Epidermal melanocyte (primary cell): ENCODE measurements around the gene CRACDL.
"Not testable (repeated sequence)": the region's sequence is repeated elsewhere in the genome, so short reads cannot be mapped to it uniquely, and the experiment has no call there.

Experiments
- DNase-seq: peaks from one replicate; pipeline ENCODE4 v3.0.0; 2011; ENCODE audit warnings: low spot score; ENCODE audit not compliant: insufficient read length

The CRACDL gene

DNA sequence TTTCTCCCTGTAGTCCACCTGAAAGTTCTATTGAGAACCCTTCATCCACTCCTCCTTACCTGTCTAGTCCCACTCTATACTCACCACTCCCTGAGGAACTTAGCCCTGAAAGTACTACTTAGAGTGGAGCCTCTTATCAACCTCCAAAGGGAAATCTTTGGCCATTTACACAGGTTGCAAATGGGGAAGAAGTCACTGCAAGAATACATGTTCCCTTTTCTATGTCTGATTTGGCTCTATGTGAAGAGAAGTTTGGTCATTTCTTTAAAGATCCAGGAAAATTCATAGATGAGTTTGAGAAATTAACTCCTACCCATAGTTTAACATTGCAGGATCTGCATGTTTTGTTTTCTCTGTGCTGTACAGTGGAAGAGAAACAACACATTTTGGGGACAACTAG lies 182.2 kb downstream of the CRACDL start:
- no peak for DNase-seq

GRCh38 chr2:98752711-98753110 lies 183.3 kb downstream of the CRACDL start:
- not testable (repeated sequence) for DNase-seq

DNA sequence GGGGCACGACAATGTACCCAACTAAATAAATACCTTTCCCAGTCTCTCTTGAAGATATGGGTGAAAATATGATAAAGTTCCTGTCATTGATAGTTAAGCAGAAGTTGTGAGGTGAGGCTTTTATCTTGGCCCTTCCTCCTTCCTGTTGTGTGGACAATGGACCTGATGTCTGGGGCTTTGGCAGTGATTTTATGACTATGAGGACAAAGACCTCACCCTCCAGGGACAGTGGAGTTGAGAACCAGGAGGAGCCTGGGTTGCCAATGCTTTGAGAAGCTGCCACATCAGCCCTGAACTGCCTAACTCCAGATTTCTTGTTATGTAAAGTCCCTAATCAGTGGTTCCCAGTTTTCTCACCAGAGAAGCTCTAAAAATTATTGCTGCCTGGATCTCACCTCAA lies 184.3 kb downstream of the CRACDL start:
- no peak for DNase-seq

DNA sequence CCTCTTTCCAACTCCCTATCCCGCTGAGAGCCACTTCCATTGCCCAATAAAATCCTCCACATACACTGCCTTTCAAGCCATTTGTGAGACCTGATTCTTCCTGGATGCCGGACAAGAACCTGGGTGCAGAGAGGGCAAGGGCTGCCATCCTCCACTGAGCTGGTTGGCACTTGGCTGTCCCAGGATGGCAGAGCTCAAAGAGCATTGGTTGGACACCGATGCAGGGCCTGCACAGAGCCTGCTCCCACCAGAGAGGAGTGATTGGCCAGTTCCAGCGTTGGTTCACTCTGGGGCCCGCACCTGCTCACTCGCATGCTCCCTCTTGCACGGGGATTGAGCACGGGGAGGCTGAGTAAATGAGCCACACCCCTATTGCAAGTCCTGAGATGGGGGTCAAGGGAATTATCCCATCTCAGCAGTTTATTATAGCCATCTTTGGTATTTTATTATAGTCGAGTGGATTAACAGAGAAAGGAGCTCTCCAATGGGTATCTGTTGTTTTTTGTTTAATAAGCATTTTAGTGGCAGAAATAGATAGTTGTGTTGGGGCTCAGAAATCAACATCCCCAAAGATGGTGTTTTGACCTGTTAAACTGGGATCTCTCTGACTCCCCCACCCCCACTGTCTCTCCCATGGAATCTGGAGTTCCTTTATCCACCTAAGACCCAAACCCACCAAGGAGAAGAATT lies 185.3 kb downstream of the CRACDL start:
- no peak for DNase-seq

DNA sequence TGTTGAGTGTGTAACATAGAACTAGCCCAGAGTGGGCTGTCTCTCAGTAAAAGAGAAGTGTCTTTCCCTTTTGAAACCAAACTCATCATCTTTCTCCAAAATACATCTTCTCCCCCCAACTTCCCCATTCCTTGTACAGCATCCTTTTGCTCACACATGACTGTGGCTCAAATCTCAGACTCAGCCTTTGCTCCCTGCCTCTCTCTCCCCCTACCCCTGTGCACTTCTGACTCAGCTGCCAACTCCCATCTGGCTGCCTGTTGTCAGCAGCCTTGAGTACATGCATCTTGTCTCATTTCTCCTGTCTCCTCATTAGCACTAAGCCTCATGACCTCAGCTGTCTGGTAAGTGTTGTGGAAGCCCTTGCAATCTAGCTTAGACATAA lies 187.0 kb downstream of the CRACDL start:
- no peak for DNase-seq

DNA sequence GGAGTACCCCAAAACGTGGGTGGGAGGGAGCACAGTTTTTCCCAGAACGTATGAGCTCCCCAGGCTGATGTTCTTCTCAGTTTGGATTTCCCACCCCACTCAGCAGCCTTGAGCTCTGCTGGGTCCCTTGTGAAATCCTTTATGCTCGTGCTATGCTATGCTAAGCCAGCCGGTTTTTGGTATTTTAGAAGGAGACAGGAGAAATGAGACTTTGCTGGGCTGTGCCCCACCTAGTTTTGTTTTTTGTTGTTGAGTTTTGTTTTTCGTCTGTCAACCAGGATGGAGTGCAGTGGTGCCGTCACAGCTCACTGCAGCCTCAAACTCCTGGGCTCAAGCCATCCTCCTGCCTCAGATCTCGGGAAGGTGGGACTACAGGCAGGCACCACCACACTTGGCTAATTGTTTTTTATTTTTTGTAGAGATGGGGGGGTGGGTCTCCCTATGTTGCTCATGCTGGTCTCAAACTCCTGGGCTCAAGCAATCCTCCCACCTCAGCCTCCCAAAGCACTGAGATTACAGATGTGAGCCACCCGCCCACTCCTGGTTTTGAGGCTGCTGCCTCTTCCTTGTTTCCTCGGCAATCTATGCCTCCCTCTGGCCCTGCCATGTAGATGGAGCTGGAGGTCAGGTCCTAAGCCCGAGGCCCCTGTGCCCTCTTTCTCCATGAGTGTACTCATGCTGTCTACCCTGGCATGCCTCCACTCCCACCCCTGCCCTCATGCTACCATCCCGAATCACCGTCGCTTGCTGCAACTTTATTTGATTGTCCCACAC lies 187.5 kb downstream of the CRACDL start:
- DNase-seq: no peak

GRCh38 chr2:98747888-98748287 lies 188.1 kb downstream of the CRACDL start:
- no peak for DNase-seq

DNA sequence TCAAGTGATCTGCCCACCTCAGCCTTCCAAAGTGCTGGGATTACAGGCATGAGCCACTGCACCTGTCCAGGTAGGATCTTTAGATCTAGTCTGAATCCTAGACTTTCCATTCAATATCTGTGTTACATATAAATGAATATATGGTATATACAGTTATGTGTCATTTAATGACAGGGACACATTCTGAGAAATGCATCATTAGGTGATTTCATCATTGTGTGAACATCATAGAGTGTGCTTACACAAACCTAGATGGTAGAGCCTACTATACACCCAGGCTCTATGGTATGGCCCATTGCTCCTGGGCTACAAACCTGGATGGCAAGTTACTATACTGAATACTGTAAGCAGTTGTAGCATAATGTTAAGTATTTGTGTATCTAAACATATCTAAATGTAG lies 189.6 kb downstream of the CRACDL start:
- DNase-seq: no peak

DNA sequence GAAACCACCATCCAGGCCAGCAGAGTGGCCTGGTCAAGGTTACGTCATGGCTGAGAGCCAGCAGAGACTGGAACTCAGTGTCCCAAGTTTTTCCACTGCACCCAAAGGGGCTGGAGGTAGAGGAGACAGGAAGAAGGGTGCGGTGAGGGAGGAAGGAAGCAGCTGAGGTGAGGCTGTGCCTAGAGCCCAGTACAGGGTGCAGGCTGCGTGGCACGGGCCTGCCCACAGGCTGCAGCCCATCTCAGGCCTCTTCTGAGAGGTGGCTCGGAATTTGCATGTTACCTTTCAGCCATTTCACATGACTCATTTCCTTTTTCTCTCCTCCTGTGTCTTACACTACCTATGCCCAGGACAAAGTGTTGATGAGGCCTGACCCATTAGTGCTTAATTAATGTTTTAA lies 191.4 kb downstream of the CRACDL start:
- no peak for DNase-seq
